GM12878 (cell line): Measurements from ENCODE around the gene MIA. TPM values are rescaled to one million over a fixed set of nuclear protein-coding genes. Genes with fewer than 3 reads are reported as not detected.

Source experiments
- ATAC-seq: fragments of 200-7000 bp; cut with Tn5 transposase; 3 replicates; pipeline ENCODE4 v1.9.1; 2020; ENCODE audit warnings: mild to moderate bottlenecking, moderate library complexity
- BruUV-seq: library from RNA; stranded (reverse); fragments of 400-500 nt; replicated peaks from 2 replicates; lab custom pipeline; 2021; lab: Mats Ljungman, UMichigan
- CTCF ChIA-PET: fragments of 300-600 bp; sonication (Branson Sonifier 250); formaldehyde crosslinking; extraction: SDS; loops from one replicate; lab custom pipeline; 2021; ENCODE audit warnings: inconsistent platforms; lab: Yijun Ruan, JAX
- POLR2A ChIA-PET: fragments of 350-600 bp; formaldehyde crosslinking; extraction: SDS; loops from one replicate; lab custom pipeline; 2021; ENCODE audit warnings: inconsistent platforms; lab: Charles Lee
- RAD21 ChIA-PET: fragments of 300-600 bp; sonication (Branson Sonifier 250); formaldehyde crosslinking; loops from one replicate; lab custom pipeline; 2023; ENCODE audit warnings: antibody characterized with exemption; ENCODE audit not compliant: unreplicated experiment; lab: Charles Lee
- SMC1A ChIA-PET: fragments of 300-600 bp; sonication (Branson Sonifier 250); formaldehyde crosslinking; loops from one replicate; lab custom pipeline; 2023; ENCODE audit not compliant: unreplicated experiment, uncharacterized antibody; lab: Charles Lee
- DNase-seq: peaks from one replicate; pipeline ENCODE4 v3.0.0-alpha.2; 2011; ENCODE audit warnings: low read depth, low spot score
- FAIRE-seq: peaks from 3 replicates; lab custom pipeline; 2011; peaks lifted over from hg19 to GRCh38; lab: Jason Lieb, UNC
- H2AFZ ChIP-seq: 2 replicates; pipeline ENCODE4 v1.6.0; 2011; ENCODE audit warnings: low read depth, low read length, control low read depth; ENCODE audit not compliant: control insufficient read depth
- H3K27ac ChIP-seq: 2 replicates; pipeline ENCODE4 v1.5.1; 2011; ENCODE audit warnings: control low read depth; ENCODE audit not compliant: control insufficient read depth, insufficient read depth
- H3K27me3 ChIP-seq, 2 experiments: replicated peaks in 1 of 2; 2 replicates each; pipeline versions ENCODE4 v1.6.0 to v1.6.1; 2011; ENCODE audit warnings: low read length in 1 of 2; ENCODE audit not compliant: control insufficient read depth in 2 of 2, insufficient read depth in 2 of 2
- H3K36me3 ChIP-seq, 2 experiments: 2 replicates each; pipeline ENCODE4 v1.5.1; 2011; ENCODE audit warnings: low read length in 1 of 2; ENCODE audit not compliant: control insufficient read depth in 2 of 2, insufficient read depth in 2 of 2
- H3K4me1 ChIP-seq: 2 replicates; pipeline ENCODE4 v1.6.1; 2011; ENCODE audit warnings: mild to moderate bottlenecking, low read length, moderate library complexity, mixed read lengths; ENCODE audit not compliant: control insufficient read depth, insufficient read depth
- H3K4me2 ChIP-seq: 2 replicates; pipeline ENCODE4 v1.6.0; 2011; ENCODE audit warnings: control low read depth; ENCODE audit not compliant: control insufficient read depth, insufficient read depth
- H3K4me3 ChIP-seq: fragments of 200-600 bp; sonication (generic); 2 replicates; pipeline ENCODE4 v1.5.1; 2016
- H3K79me2 ChIP-seq: 2 replicates; pipeline ENCODE4 v1.6.0; 2011; ENCODE audit warnings: low read length; ENCODE audit not compliant: control insufficient read depth, insufficient read depth
- H3K9ac ChIP-seq: 2 replicates; pipeline ENCODE4 v1.8.0; 2011; ENCODE audit warnings: low read length, control low read depth, mixed read lengths; ENCODE audit not compliant: control insufficient read depth, insufficient read depth
- H3K9me3 ChIP-seq: replicated peaks from 3 replicates; pipeline ENCODE4 v1.5.1; 2011; ENCODE audit warnings: mild to moderate bottlenecking, low read length; ENCODE audit not compliant: control insufficient read depth, insufficient read depth
- H4K20me1 ChIP-seq: 2 replicates; pipeline ENCODE4 v1.6.0; 2011; ENCODE audit not compliant: control insufficient read depth, insufficient read depth
- CBX5 ChIP-seq: sonication (generic); IDR thresholded peaks from 2 replicates; pipeline ENCODE4 v1.6.1; 2016; ENCODE audit warnings: low read depth, moderate library complexity, mild to moderate bottlenecking, inconsistent platforms
- CHD1 ChIP-seq: IDR thresholded peaks from 2 replicates; pipeline ENCODE4 v1.6.1; 2012; ENCODE audit warnings: low read depth, low read length, improper control_type of control experiment
- CREM ChIP-seq: IDR thresholded peaks from 2 replicates; pipeline ENCODE4 v1.6.1; 2014; ENCODE audit warnings: antibody characterized with exemption, low read depth
- FOS ChIP-seq: IDR thresholded peaks from 3 replicates; pipeline ENCODE4 v1.6.1; 2011; ENCODE audit warnings: borderline replicate concordance; ENCODE audit not compliant: insufficient read length; ENCODE audit errors: extremely low read depth
- GATAD2B ChIP-seq: fragments of 450-650 bp; conservative IDR thresholded peaks from 2 replicates; pipeline ENCODE4 v1.6.1; 2017; ENCODE audit warnings: low read depth, mild to moderate bottlenecking, moderate library complexity
- HDAC2 ChIP-seq: fragments of 200-600 bp; sonication (generic); IDR thresholded peaks from 2 replicates; pipeline ENCODE4 v1.6.1; 2017
- MXI1 ChIP-seq: fragments of 150-350 bp; IDR thresholded peaks from 2 replicates; pipeline ENCODE4 v1.6.1; 2011; ENCODE audit warnings: low read depth, mild to moderate bottlenecking, inconsistent platforms, low read length, improper control_type of control experiment
- MYB ChIP-seq: fragments of 150-350 bp; IDR thresholded peaks from 2 replicates; pipeline ENCODE4 v1.6.1; 2014; ENCODE audit warnings: mild to moderate bottlenecking, low read depth, low read length, borderline replicate concordance
- PBX3 ChIP-seq: IDR thresholded peaks from 2 replicates; pipeline ENCODE4 v1.6.1; 2011; ENCODE audit warnings: mild to moderate bottlenecking, low read depth, low read length, moderate library complexity; ENCODE audit not compliant: insufficient replicate concordance
- POU2F2 ChIP-seq: IDR thresholded peaks from 3 replicates; pipeline ENCODE4 v1.6.1; 2011; ENCODE audit warnings: low read depth, mild to moderate bottlenecking, low read length, borderline replicate concordance
- RCOR1 ChIP-seq: conservative IDR thresholded peaks from 2 replicates; pipeline ENCODE4 v1.6.1; 2012; ENCODE audit warnings: low read depth, low read length, improper control_type of control experiment
- SKIL ChIP-seq: fragments of 450-650 bp; IDR thresholded peaks from 2 replicates; pipeline ENCODE4 v1.6.1; 2017; ENCODE audit warnings: mild to moderate bottlenecking, low read depth, inconsistent platforms; ENCODE audit not compliant: poor library complexity, severe bottlenecking
- SMARCA5 ChIP-seq: fragments of 450-650 bp; IDR thresholded peaks from 2 replicates; pipeline ENCODE4 v1.6.1; 2017; ENCODE audit warnings: mild to moderate bottlenecking
- SUPT20H ChIP-seq: IDR thresholded peaks from 2 replicates; pipeline ENCODE4 v1.6.1; 2011; ENCODE audit warnings: low read depth, mild to moderate bottlenecking, low read length, moderate library complexity, borderline replicate concordance; ENCODE audit not compliant: control insufficient read depth
- TCF12 ChIP-seq: IDR thresholded peaks from 2 replicates; pipeline ENCODE4 v1.6.1; 2011; ENCODE audit warnings: low read depth, mild to moderate bottlenecking, low read length
- TCF7 ChIP-seq: IDR thresholded peaks from 2 replicates; pipeline ENCODE4 v1.6.1; 2014; ENCODE audit warnings: antibody characterized with exemption, borderline replicate concordance
- YBX1 ChIP-seq: fragments of 450-650 bp; IDR thresholded peaks from 2 replicates; pipeline ENCODE4 v1.6.1; 2016; ENCODE audit warnings: antibody characterized with exemption
- ZNF24 ChIP-seq: fragments of 450-650 bp; IDR thresholded peaks from 2 replicates; pipeline ENCODE4 v1.6.1; 2017; ENCODE audit warnings: antibody characterized with exemption, mild to moderate bottlenecking
- ZNF274 ChIP-seq: IDR thresholded peaks from one replicate; pipeline ENCODE4 v1.8.0; 2011; ENCODE audit not compliant: insufficient read length, insufficient read depth
- WGBS: methylation state at CpG from one replicate; pipeline ENCODE4 v1.1.6; 2016; ENCODE audit warnings: low lambda C conversion rate; ENCODE audit not compliant: insufficient replicate concordance, insufficient coverage; ENCODE audit errors: missing lambda C conversion rate; 5-methylcytosine and 5-hydroxymethylcytosine counted together
- in situ Hi-C: fragments of 300-500 bp; cut with MboI; formaldehyde crosslinking; loops from 9 replicates; pipeline ENCODE4 v1.14.3; 2018; ENCODE audit warnings: mixed read lengths
- intact Hi-C: fragments of 100-400 bp; cut with micrococcal nuclease; formaldehyde crosslinking; loops from one replicate; pipeline ENCODE4 v1.14.2; 2022; ENCODE audit not compliant: unreplicated experiment
- polyA plus RNA-seq, 11 experiments: library from polyadenylated mRNA; depleted of rRNA in 4 of 11; unstranded in 6 of 11; stranded (reverse) in 5 of 11; fragments of >200 nt; fragmentation: Nextera tagmentation in 4 of 11; fragmentation: Illumina TruSeq in 1 of 11; extraction: Ambion mirVana in 4 of 11; extraction: Trizol in 1 of 11; gene quantifications; 1 replicate in 1 of 11; 2 replicates in 10 of 11; pipeline versions ENCODE4 v1.2.1 to v1.2.3, GENCODE V29; 2011 to 2016; ENCODE audit warnings: inconsistent platforms in 2 of 11, missing spikeins in 2 of 11, low read depth in 1 of 11
- total RNA-seq, 4 experiments: library from RNA; depleted of rRNA in 3 of 4; stranded (reverse); fragments of >200 nt in 3 of 4; fragmentation: Illumina TruSeq in 1 of 4; extraction: Trizol in 1 of 4; gene quantifications; 2 replicates each; pipeline versions ENCODE4 v1.2.1 to v1.2.3, GENCODE V29; 2013 to 2021

MIA gene
- total and polyA plus RNA-seq, 10 of the 15 experiments (the other 5 are each of a cell fraction or from before 2014, with no cell fraction given): 0.16 to 2.7 (median 1.4) TPM; not detected in 3

- peaks cover 0 to 1% of the 10 kb centered on the region in 2 experiments; a peak in 3 of 4 replicates for H3K36me3 ChIP-seq
- no peak for TF ChIP-seq SMARCA5
- TF ChIP-seq TCF7: no peak
- no peak for TF ChIP-seq CREM
- no peak for TF ChIP-seq PBX3
- TF ChIP-seq HDAC2: no peak
- TF ChIP-seq GATAD2B: no peak
- TF ChIP-seq POU2F2: no peak
- TF ChIP-seq MXI1: no peak
- TF ChIP-seq YBX1: no peak
- TF ChIP-seq ZNF24: no peak
- TF ChIP-seq FOS: no peak
- TF ChIP-seq MYB: no peak
- no peak for TF ChIP-seq ZNF274
- TF ChIP-seq TCF12: no peak
- TF ChIP-seq CBX5: no peak
- no peak for TF ChIP-seq CHD1
- no peak for TF ChIP-seq SKIL
- TF ChIP-seq RCOR1: no peak
- no peak for TF ChIP-seq SUPT20H
- no peaks in the 10 kb centered on the region for H3K79me2 ChIP-seq
- ATAC-seq (no peak), FAIRE-seq (no peak), DNase-seq (no peak)
- H3K27me3 ChIP-seq: no peaks in the 10 kb centered on the region
- no peak overlapping the region for H3K9ac ChIP-seq
- RAD21 ChIA-PET: no interaction called here
- WGBS: 84% methylated on average over 9 of the region's 9 CpGs
- no peaks in the 10 kb centered on the region for H4K20me1 ChIP-seq
- H2AFZ ChIP-seq: no peak overlapping the region
- no peak overlapping the region for H3K4me2 ChIP-seq
- CTCF ChIA-PET: no interaction called here
- no peaks in the 10 kb centered on the region for H3K4me1 ChIP-seq
- H3K27ac ChIP-seq: no peak overlapping the region
- POLR2A ChIA-PET: no interaction called here
- H3K4me3 ChIP-seq: no peak overlapping the region
- in situ Hi-C loops: no loop called here
- no TSS peak for BruUV-seq
- SMC1A ChIA-PET: no interaction called here
- intact Hi-C loops: no loop called here
- no peaks in the 10 kb centered on the region for H3K9me3 ChIP-seq
Measured at GRCh38 chr19:40736661-40737060, 38.7 kb upstream of the MIA start.
